GM18519 (cell line): ENCODE measurements around the gene SAMD10.

Source experiments
- ATAC-seq: cut with Tn5 transposase; IDR thresholded peaks from one replicate; pipeline ENCODE4 v1.9.1; 2021; ENCODE audit warnings: mild to moderate bottlenecking, moderate library complexity; ENCODE audit not compliant: unreplicated experiment, low FRiP score

The SAMD10 gene

GRCh38 chr20:63926298-63926697, 53.1 kb downstream of the SAMD10 start:
- ATAC-seq: no peak

- ATAC-seq: no peak
These were observed 55.2 kb downstream of the SAMD10 start for GRCh38 chr20:63924241-63924640.
